Endothelial cell of umbilical vein (primary cell): ENCODE results near the gene METTL21C. TPM values are rescaled to one million over a fixed set of nuclear protein-coding genes. Genes with fewer than 3 reads are reported as not detected.

Experiments used
- BruUV-seq: library from RNA; stranded (reverse); fragments of 400-500 nt; replicated peaks from 2 replicates; lab custom pipeline; 2021; lab: Mats Ljungman, UMichigan
- CTCF ChIA-PET: fragments of 300-600, 350-600 bp; sonication (Branson Sonifier 250); formaldehyde crosslinking; loops from one replicate; lab custom pipeline; 2021; ENCODE audit warnings: antibody characterized with exemption, inconsistent platforms; lab: Charles Lee
- POLR2A ChIA-PET: fragments of 300-600, 350-600 bp; sonication (Branson Sonifier 250); formaldehyde crosslinking; loops from one replicate; lab custom pipeline; 2021; ENCODE audit warnings: antibody characterized with exemption, inconsistent platforms; lab: Charles Lee
- DNase-seq: peaks from one replicate; pipeline ENCODE4 v3.0.0-alpha.2; 2011; ENCODE audit warnings: low read depth, low spot score
- FAIRE-seq: peaks from 2 replicates; lab custom pipeline; 2011; peaks lifted over from hg19 to GRCh38; lab: Jason Lieb, UNC
- H2AFZ ChIP-seq: 2 replicates; pipeline ENCODE4 v1.6.0; 2012; ENCODE audit warnings: low read depth, low read length, control low read depth, inconsistent platforms
- H3K27ac ChIP-seq: 2 replicates; pipeline ENCODE4 v1.5.1; 2011; ENCODE audit warnings: low read depth, mild to moderate bottlenecking, control low read depth, low read length, moderate library complexity; ENCODE audit not compliant: insufficient read depth
- H3K27me3 ChIP-seq, 2 experiments: 2 replicates each; pipeline versions ENCODE4 v1.6.0 to v1.6.1; 2011; ENCODE audit warnings: low read length in 2 of 2, mixed read lengths in 1 of 2; ENCODE audit not compliant: control insufficient read depth in 2 of 2, insufficient read depth in 2 of 2
- H3K36me3 ChIP-seq, 2 experiments: 2 replicates in 1 of 2; 3 replicates in 1 of 2; pipeline ENCODE4 v1.5.1; 2011; ENCODE audit warnings: low read length in 2 of 2, mild to moderate bottlenecking in 1 of 2, moderate library complexity in 1 of 2; ENCODE audit not compliant: control insufficient read depth in 2 of 2, insufficient read depth in 2 of 2; ENCODE audit errors: extremely low read depth in 1 of 2
- H3K4me1 ChIP-seq: 3 replicates; pipeline ENCODE4 v1.5.1; 2011; ENCODE audit warnings: mild to moderate bottlenecking, low read length; ENCODE audit not compliant: control insufficient read depth, insufficient read depth; ENCODE audit errors: extremely low read depth
- H3K4me2 ChIP-seq: 2 replicates; pipeline ENCODE4 v1.6.1; 2011; ENCODE audit warnings: low read length, control low read depth, mixed read lengths; ENCODE audit not compliant: insufficient read depth
- H3K4me3 ChIP-seq, 3 experiments: fragments of 200-600 bp in 1 of 3; sonication (generic), shearing (Covaris generic) in 1 of 3; replicated peaks in 1 of 3; 2 replicates each; pipeline ENCODE4 v1.5.1; 2011 to 2016; ENCODE audit warnings: control low read depth in 3 of 3, low read length in 3 of 3, mild to moderate bottlenecking in 2 of 3, inconsistent platforms in 1 of 3, low read depth in 1 of 3, moderate library complexity in 1 of 3; ENCODE audit not compliant: insufficient read depth in 1 of 3
- H3K79me2 ChIP-seq: 2 replicates; pipeline ENCODE4 v1.6.0; 2012; ENCODE audit warnings: low read length, inconsistent platforms; ENCODE audit not compliant: control insufficient read depth, insufficient read depth
- H3K9ac ChIP-seq: replicated peaks from 2 replicates; pipeline ENCODE3; 2011; ENCODE audit warnings: low read length, control low read depth; ENCODE audit not compliant: insufficient read depth; ENCODE audit errors: extremely low read depth
- H3K9me1 ChIP-seq: replicated peaks from 3 replicates; pipeline ENCODE4 v1.6.0; 2011; ENCODE audit warnings: mild to moderate bottlenecking, low read length; ENCODE audit not compliant: control insufficient read depth, insufficient read depth; ENCODE audit errors: extremely low read depth
- H3K9me3 ChIP-seq: replicated peaks from 2 replicates; pipeline ENCODE4 v1.5.1; 2012; ENCODE audit warnings: low read length, inconsistent platforms; ENCODE audit not compliant: control insufficient read depth, insufficient read depth
- H4K20me1 ChIP-seq: replicated peaks from 2 replicates; pipeline ENCODE3; 2011; ENCODE audit warnings: mild to moderate bottlenecking, low read length; ENCODE audit not compliant: control insufficient read depth, insufficient read depth; ENCODE audit errors: extremely low read depth
- CTCF ChIP-seq, 2 donors: IDR thresholded peaks; 1 replicate in 1 of 2; 2 replicates in 1 of 2; pipeline ENCODE4 v1.5.1; 2011; ENCODE audit warnings: low read length in 2 of 2, mild to moderate bottlenecking in 2 of 2, moderate library complexity in 2 of 2, control low read depth in 1 of 2, inconsistent platforms in 1 of 2, low read depth in 1 of 2; ENCODE audit not compliant: insufficient read depth in 1 of 2; ENCODE audit errors: extremely low read depth in 1 of 2
- EZH2 ChIP-seq: IDR thresholded peaks from 2 replicates; pipeline ENCODE4 v1.6.1; 2012; ENCODE audit warnings: borderline replicate concordance, low read depth, mild to moderate bottlenecking, moderate library complexity, low read length, inconsistent platforms; ENCODE audit not compliant: severe bottlenecking
- FOS ChIP-seq: IDR thresholded peaks from 2 replicates; pipeline ENCODE4 v1.6.1; 2011; ENCODE audit warnings: mild to moderate bottlenecking, low read length, moderate library complexity, borderline replicate concordance; ENCODE audit not compliant: insufficient read depth
- GATA2 ChIP-seq: IDR thresholded peaks from 2 replicates; pipeline ENCODE4 v1.7.0; 2011; ENCODE audit warnings: low read depth, mild to moderate bottlenecking, moderate library complexity, mixed read lengths, low read length; ENCODE audit not compliant: insufficient read length, insufficient read depth
- JUN ChIP-seq: IDR thresholded peaks from 2 replicates; pipeline ENCODE4 v1.6.1; 2011; ENCODE audit warnings: borderline replicate concordance, low read depth; ENCODE audit not compliant: insufficient read length, insufficient read depth
- MAX ChIP-seq: IDR thresholded peaks from 2 replicates; pipeline ENCODE4 v1.6.1; 2011; ENCODE audit not compliant: insufficient read depth, insufficient read length
- MYC ChIP-seq: IDR thresholded peaks from one replicate; pipeline ENCODE4 v1.6.1; 2011; ENCODE audit warnings: mild to moderate bottlenecking, low read depth, low read length
- POLR2A ChIP-seq: IDR thresholded peaks from 2 replicates; pipeline ENCODE4 v1.6.1; 2012; ENCODE audit warnings: low read depth, mild to moderate bottlenecking, control low read depth, low read length
- POLR2AphosphoS5 ChIP-seq: IDR thresholded peaks from 2 replicates; pipeline ENCODE4 v1.6.1; 2012; ENCODE audit warnings: low read depth, mild to moderate bottlenecking, control low read depth, low read length, moderate library complexity; ENCODE audit not compliant: insufficient read depth
- dilution Hi-C: fragments of 300-500 bp; cut with MboI; formaldehyde crosslinking; loops from one replicate; pipeline ENCODE4 v1.15.0; 2019; ENCODE audit warnings: low sequenced_read_pairs; ENCODE audit not compliant: extremely low pct_ligation_motif_present
- intact Hi-C: fragments of 100-400 bp; cut with micrococcal nuclease; formaldehyde crosslinking; loops from one replicate; pipeline ENCODE4 v1.10.0; 2022
- polyA plus RNA-seq, 4 experiments: library from polyadenylated mRNA; depleted of rRNA in 3 of 4; stranded (reverse) in 3 of 4; unstranded in 1 of 4; fragments of >200 nt; gene quantifications; 2 replicates each; pipeline versions ENCODE4 v1.2.1 to v1.2.3, GENCODE V29; 2011 to 2012; ENCODE audit warnings: missing spikeins in 1 of 4
- total RNA-seq: library from RNA; stranded (reverse); gene quantifications from 2 replicates; pipeline ENCODE4 v1.2.3, GENCODE V29; 2021

Gene METTL21C
- total and polyA plus RNA-seq, 2 donors (not counting 3 experiments of a cell fraction or from before 2014, with no cell fraction given): not detected

- ChIA-PET POLR2A (interaction anchor here (1.0 to 1.2 kb wide), 2 partner anchors 22 to 70 kb away, joined by 3 read pairs; partner anchors contain the start of gene TEX30), CTCF (interaction anchor here (0.9 to 2.1 kb wide), 3 partner anchors 9 to 111 kb away, joined by 4 to 13 read pairs (median 7); no protein-coding TSS in a partner anchor)
- peak overlapping the region; percentile 53 for H3K4me2 ChIP-seq
These were observed 8.3 kb upstream of the METTL21C start for GRCh38 chr13:102702965-102703725.

GRCh38 chr13:102701331-102701730 is 6.5 kb upstream of the METTL21C start:
- no peak overlapping the region for H2AFZ ChIP-seq
- no peaks in the 10 kb centered on the region for H3K9me1 ChIP-seq
- no TSS peak for BruUV-seq
- H3K4me3 ChIP-seq: no peak overlapping the region
- intact Hi-C loops: no loop called here
- H3K9me3 ChIP-seq: no peaks in the 10 kb centered on the region
- no peaks in the 10 kb centered on the region for H4K20me1 ChIP-seq
- H3K27me3 ChIP-seq: peaks cover 0 to 3% of the 10 kb centered on the region in 2 experiments
- H3K9ac ChIP-seq: no peak overlapping the region
- FAIRE-seq: no peak
- ChIA-PET CTCF (no interaction called here), POLR2A (no interaction called here)
- no peaks in the 10 kb centered on the region for H3K36me3 ChIP-seq
- H3K4me2 ChIP-seq: no peak overlapping the region
- TF ChIP-seq POLR2AphosphoS5 (no peak), MYC (no peak), JUN (no peak), MAX (no peak), CTCF (IDR thresholded peaks at IDR 0.05; ENCODE audit: extremely low read depth in 1 of 2, insufficient read depth in 1 of 2, low read depth in 1 of 2, low read length in 2 of 2) (no peak), POLR2A (no peak), GATA2 (no peak), EZH2 (no peak), FOS (no peak)
- no peak overlapping the region for H3K27ac ChIP-seq
- no peak for DNase-seq
- H3K79me2 ChIP-seq: no peaks in the 10 kb centered on the region
- dilution Hi-C loops: no loop called here
- H3K4me1 ChIP-seq: peaks cover 32% of the 10 kb centered on the region

More at GRCh38 chr13:102702965-102703725, 8.3 kb upstream of the METTL21C start:
- peaks cover 45% of the 10 kb centered on the region for H3K4me1 ChIP-seq
- H3K9me3 ChIP-seq: no peaks in the 10 kb centered on the region
- H3K27me3 ChIP-seq: no peaks in the 10 kb centered on the region
- intact Hi-C loops (loop anchor here (1.0 to 2.0 kb wide), 2 partner anchors 22 to 70 kb away; partner anchors contain the start of gene TEX30), dilution Hi-C loops (no loop called here)
- H3K36me3 ChIP-seq: no peaks in the 10 kb centered on the region
- no TSS peak for BruUV-seq
- no peaks in the 10 kb centered on the region for H4K20me1 ChIP-seq
- DNase-seq: no peak
- no peaks in the 10 kb centered on the region for H3K79me2 ChIP-seq
- H3K9ac ChIP-seq: peak overlapping the region; percentile 16
- H3K9me1 ChIP-seq: no peaks in the 10 kb centered on the region
- peak overlapping the region; percentile 45 for H2AFZ ChIP-seq
- H3K4me3 ChIP-seq: no peak overlapping the region
- H3K27ac ChIP-seq: peak overlapping the region; percentile 58
- TF ChIP-seq MAX (no peak), GATA2 (no peak), MYC (no peak), JUN (no peak)
- peak; percentile 59 for FAIRE-seq
